NCI-H2227 (cell line): ENCODE results near the gene LRRC71.

ENCODE experiments used
- DNase-seq: peaks from one replicate; lab custom pipeline; 2025; ENCODE audit not compliant: unreplicated experiment; lab: John Stamatoyannopoulos, UW

LRRC71 gene

DNA sequence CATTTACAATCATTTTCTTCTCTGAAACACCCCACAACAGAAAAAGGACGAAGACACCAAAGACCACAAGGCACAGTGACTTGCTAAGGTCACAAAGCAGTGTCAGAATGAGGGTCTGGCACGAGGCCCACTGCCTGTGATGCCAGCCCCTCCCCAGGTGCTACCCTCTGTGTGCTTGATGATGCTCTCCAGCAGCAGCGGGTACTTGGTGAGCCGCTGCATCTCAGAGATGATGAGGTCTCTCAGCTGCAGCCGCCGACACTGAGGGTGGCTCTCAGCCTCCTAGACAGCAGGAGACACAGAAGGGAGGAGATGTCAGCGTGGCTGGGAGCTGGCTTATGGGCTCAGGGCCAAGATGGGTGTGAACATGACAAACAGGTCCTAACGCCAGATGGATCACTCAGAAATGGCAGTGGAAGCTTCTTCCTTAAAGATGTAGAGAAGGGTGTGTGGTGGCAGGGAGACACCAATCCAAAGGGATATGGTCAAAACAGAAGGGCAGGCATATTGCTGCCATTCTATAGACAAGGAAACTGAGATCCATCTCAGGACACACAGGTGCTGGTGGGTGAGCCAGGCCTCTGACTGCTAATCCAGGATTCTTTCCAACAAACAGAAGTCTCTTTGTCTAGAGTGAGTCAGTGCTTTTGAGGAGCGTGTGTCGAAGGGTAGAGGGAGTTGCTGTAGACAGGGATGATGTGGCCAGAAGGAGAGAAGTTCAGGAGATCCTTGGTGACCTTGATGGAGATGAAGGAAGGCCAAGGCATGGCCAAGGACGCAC lies 25.6 kb downstream of the LRRC71 start:
- no peak for DNase-seq

GRCh38 chr1:156947127-156947526 lies 26.7 kb downstream of the LRRC71 start:
- DNase-seq = no peak

DNA sequence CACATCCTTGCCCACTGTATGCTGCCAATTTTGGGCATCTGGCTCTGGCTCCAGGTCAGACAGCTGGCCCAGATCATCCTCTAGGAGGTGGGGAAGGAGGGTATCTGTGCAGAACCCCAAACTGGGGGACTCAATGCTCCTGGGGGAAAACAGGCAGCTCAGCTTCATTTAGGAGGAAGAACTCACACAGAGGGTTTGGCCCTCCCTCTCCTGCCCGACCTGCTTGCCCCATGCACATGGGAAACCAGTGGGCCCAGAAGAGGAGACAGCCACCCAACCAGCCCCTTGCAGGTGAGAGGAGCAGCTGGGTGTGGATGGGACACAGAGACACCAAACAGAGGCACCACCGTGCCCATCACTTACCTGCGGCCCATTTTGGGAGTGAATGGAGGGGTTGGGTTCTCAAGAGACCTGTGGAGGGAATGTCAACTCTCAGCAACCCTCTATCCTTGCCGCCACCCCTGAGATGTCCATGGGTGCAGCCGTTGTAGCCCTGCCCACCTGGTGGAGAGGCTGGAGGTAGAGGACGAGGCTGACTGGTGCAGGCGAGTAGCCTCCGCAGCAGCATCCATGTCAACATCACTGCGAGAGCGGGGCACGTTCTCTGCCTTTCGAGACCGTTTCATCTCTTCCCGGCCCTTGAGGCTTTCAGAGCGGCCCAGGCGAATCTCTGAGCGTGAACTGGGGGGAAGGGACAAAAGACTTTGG lies 27.5 kb downstream of the LRRC71 start:
- no peak for DNase-seq

GRCh38 chr1:156948708-156949107 lies 28.3 kb downstream of the LRRC71 start:
- DNase-seq = no peak

DNA sequence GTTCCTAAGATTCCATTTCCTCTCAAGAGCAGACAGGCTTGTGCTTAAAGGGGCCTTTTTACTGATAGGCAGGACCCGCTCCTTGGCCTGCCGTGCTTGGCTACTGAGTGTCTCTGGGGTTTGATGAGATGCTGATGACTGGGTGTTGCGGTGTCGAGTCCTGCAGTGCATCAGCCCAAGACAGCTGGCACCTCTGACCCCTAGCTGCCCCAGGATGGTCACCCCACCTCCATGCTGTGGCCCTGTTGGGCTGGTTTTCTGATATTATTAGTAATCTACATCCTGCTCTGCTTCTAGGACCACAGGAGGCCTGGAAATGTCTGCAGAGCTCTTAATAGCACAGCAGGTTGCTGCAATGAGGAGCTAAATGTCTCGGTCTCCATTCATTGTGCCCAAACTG lies 28.7 kb downstream of the LRRC71 start:
- no peak for DNase-seq

GRCh38 chr1:156951371-156951770 lies 30.9 kb downstream of the LRRC71 start:
- DNase-seq = no peak

GRCh38 chr1:156953571-156953970 lies 33.1 kb downstream of the LRRC71 start:
- no peak for DNase-seq

DNA sequence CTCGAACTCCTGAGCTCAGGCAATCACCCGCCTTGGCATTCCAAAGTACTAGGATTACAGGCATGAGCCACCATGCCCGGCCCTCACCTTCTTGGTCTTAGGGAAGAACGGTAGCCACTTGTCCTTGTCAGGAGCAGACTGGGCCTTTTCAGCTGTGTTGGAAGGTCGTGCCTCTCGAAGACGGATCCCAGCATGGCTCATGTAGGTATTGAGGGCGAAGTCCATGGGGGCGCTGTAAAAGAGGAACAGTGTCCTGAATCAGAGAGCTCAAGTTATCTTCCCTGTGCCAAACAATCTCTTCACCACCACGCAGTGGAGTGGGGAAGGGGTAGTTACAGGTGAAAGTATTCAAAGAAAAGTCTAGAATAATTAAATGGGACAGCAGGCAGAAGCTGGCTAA lies 35.9 kb downstream of the LRRC71 start:
- no peak for DNase-seq

DNA sequence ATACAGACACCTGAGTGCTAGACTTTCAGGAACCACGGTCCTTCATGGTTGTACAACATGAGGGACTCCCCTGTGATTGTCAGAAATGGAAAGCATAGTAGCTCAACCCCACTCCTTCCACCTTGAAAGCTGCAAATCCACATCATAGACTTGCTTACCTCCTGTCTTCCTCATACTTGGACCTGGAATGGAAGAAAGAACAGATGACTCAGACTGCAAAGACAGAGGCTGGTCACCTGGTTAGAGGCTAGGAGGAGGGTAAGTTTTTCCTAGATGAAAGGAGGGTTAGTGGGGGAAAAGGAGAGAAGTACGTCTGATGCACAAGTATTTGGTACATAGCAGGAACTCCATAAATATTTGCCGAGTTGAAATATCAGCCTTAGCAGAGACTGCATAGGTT lies 37.2 kb downstream of the LRRC71 start:
- no peak for DNase-seq

GRCh38 chr1:156958247-156958714 lies 37.8 kb downstream of the LRRC71 start:
- DNase-seq = no peak

GRCh38 chr1:156959414-156959813 lies 39.0 kb downstream of the LRRC71 start:
- DNase-seq = no peak

DNA sequence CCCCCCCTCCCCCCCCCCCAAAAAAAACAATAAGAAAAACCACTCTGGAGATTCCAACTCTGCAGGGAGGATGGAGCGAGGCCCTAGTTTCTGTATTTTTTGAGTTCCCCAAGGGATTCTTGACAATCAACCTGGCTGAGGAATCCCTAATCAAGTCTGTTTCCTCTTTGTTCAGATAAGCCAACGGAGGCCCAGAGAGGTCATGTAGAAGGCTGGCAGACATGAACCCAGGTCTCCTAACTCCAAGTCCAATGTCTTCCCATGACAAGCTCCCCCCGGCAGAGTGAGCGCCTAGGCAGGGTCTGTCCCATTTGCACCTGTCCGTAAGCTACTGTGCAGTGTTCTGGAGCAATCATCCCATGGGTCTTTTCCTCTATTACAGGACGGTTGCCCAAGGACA lies 39.5 kb downstream of the LRRC71 start:
- DNase-seq = no peak

DNA sequence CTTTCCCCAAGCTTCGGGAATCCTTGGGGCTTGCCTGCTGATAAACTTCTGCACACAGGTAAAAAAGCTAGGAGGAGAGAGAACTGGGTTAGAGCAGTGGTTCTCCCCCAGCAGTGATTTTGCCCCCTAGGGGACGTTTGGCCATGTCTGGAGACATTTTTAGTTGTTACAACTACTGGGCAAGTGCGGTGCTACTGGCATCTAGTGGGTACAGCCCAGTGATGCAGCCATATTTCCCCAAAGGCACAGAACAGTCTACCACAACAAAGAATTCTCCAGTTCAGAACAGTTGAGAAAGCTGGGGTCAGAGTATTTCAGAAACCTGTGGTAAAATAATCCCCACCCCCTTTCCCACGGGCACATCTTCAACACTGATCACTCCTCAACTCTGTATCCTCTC lies 41.3 kb downstream of the LRRC71 start:
- DNase-seq = no peak

DNA sequence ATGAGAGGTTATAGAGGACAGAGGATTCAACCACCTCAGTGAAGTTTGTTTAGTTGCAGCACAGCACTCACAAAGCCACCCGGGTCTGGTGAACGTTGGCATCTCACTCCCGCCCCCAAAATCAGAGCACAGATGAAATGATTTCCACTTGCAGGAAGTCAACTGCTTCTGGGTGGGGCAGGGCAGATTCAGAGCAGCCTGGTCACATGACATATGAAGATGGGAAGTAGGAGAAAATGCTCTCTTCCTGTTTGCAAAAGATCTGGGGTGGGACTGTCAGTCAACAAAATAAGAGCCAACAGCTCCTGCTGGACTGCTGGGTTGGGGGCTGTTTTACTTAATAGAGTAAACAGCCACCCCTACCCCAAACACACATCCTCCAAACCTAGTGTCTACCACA lies 43.2 kb downstream of the LRRC71 start:
- no peak for DNase-seq

DNA sequence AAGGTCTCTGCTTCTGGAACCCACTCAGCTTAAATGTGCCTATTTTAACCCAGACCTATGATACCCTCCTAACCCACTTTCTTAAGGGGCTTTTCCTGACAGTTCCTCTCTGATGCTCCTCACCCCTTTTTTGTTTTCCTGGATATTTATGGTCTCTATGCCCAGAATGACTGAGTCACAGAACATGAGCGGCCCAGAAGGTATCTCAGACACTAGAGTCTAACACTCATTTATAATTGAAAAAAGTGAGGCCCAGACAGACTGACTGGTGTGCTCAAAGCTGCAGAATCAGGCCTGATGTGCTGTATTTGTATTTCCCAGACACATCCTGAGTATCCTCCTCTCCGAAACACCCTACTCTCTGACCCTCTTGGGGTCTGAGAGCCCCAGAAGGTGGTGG lies 44.0 kb downstream of the LRRC71 start:
- no peak for DNase-seq

GRCh38 chr1:156969496-156969895 lies 49.1 kb downstream of the LRRC71 start:
- DNase-seq = no peak

DNA sequence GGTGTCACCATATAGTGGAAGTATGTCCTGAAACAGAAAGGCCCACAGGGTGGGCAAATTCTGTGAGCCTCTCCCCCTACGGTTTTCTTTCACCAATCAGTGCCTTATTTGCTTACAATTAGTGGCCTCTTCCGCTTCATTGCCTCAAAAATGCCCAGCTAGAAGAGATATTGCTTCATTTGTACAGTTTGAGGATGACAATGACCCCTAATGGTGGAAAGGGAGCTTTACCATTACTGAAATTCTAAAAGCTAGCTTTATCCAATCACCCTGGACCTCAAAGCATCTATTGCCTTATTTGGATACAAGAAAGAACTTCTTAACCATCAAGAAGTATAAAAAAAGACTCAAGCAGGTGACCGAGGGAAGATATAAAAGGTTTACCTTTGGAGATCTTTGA lies 49.6 kb downstream of the LRRC71 start:
- DNase-seq = no peak

- no peak for DNase-seq
Measured at GRCh38 chr1:156973417-156973816, 53.0 kb downstream of the LRRC71 start.

GRCh38 chr1:156975084-156975483 lies 54.7 kb downstream of the LRRC71 start:
- DNase-seq = no peak

GRCh38 chr1:156980551-156980950 lies 60.1 kb downstream of the LRRC71 start:
- no peak for DNase-seq
